OCI-LY7 (cell line): Measurements from ENCODE around the gene USP21. TPM values are rescaled to one million over a fixed set of nuclear protein-coding genes. Genes with fewer than 3 reads are reported as not detected.

Experiments used
- BruUV-seq: library from RNA; stranded (reverse); fragments of 400-500 nt; replicated peaks from 2 replicates; lab custom pipeline; 2021; lab: Mats Ljungman, UMichigan
- CTCF ChIA-PET: fragments of 300-600 bp; sonication (Branson Sonifier 250); formaldehyde crosslinking; loops from one replicate; lab custom pipeline; 2022; ENCODE audit warnings: antibody characterized with exemption; ENCODE audit not compliant: unreplicated experiment; lab: Charles Lee
- POLR2A ChIA-PET: fragments of 300-600 bp; sonication (Branson Sonifier 250); formaldehyde crosslinking; loops from one replicate; lab custom pipeline; 2022; ENCODE audit warnings: antibody characterized with exemption; lab: Charles Lee
- DNase-seq: peaks from one replicate; pipeline ENCODE4 v3.0.0-alpha.2; 2015; ENCODE audit warnings: low spot score
- H2AFZ ChIP-seq: fragments of 200-600 bp; sonication (generic), shearing (Covaris generic); 2 replicates; pipeline ENCODE4 v1.6.1; 2014; ENCODE audit warnings: mild to moderate bottlenecking, antibody characterized with exemption, low read length, moderate library complexity
- H3K27ac ChIP-seq: fragments of 200-600 bp; sonication (generic); 2 replicates; pipeline ENCODE4 v1.5.1; 2014; ENCODE audit warnings: mixed run types, low read depth, mild to moderate bottlenecking, moderate library complexity, low read length, inconsistent platforms; ENCODE audit not compliant: poor library complexity, severe bottlenecking
- H3K36me3 ChIP-seq: fragments of 200-600 bp; sonication (generic); 2 replicates; pipeline ENCODE4 v1.6.1; 2014; ENCODE audit warnings: mild to moderate bottlenecking, antibody characterized with exemption, low read length, moderate library complexity, mixed read lengths; ENCODE audit not compliant: insufficient read depth
- H3K4me1 ChIP-seq: fragments of 200-600 bp; sonication (generic); 2 replicates; pipeline ENCODE4 v1.5.1; 2014; ENCODE audit warnings: mild to moderate bottlenecking, low read length; ENCODE audit not compliant: insufficient read depth, poor library complexity, severe bottlenecking
- H3K4me2 ChIP-seq: fragments of 200-600 bp; sonication (generic); 2 replicates; pipeline ENCODE4 v1.6.1; 2014; ENCODE audit warnings: mild to moderate bottlenecking, low read length
- H3K4me3 ChIP-seq: fragments of 200-600 bp; sonication (generic); 2 replicates; pipeline ENCODE4 v1.5.1; 2014; ENCODE audit warnings: mild to moderate bottlenecking, low read depth, low read length; ENCODE audit not compliant: poor library complexity, severe bottlenecking
- H3K79me2 ChIP-seq: fragments of 200-600 bp; sonication (generic); 2 replicates; pipeline ENCODE4 v1.6.1; 2016; ENCODE audit warnings: low read depth, mild to moderate bottlenecking, low read length, moderate library complexity, mixed read lengths; ENCODE audit not compliant: insufficient read depth
- H3K9me2 ChIP-seq: fragments of 200-600 bp; sonication (generic); 2 replicates; pipeline ENCODE4 v1.6.1; 2016; ENCODE audit warnings: mild to moderate bottlenecking, low read length, mixed read lengths; ENCODE audit not compliant: insufficient read depth
- H3K9me3 ChIP-seq: fragments of 200-600 bp; sonication (generic); 2 replicates; pipeline ENCODE4 v1.6.1; 2014; ENCODE audit warnings: mild to moderate bottlenecking, mixed run types, low read length, mixed read lengths
- H4K20me1 ChIP-seq: fragments of 200-600 bp; sonication (generic); 2 replicates; pipeline ENCODE4 v1.6.1; 2014; ENCODE audit warnings: mild to moderate bottlenecking, antibody characterized with exemption, low read length, moderate library complexity, mixed read lengths; ENCODE audit not compliant: insufficient read depth
- CTCF ChIP-seq: fragments of 200-600 bp; sonication (generic); conservative IDR thresholded peaks from 2 replicates; pipeline ENCODE4 v1.5.1; 2014; ENCODE audit warnings: mild to moderate bottlenecking, antibody characterized with exemption, low read length, moderate library complexity, mixed read lengths
- EZH2phosphoT487 ChIP-seq: fragments of 200-600 bp; sonication (generic); IDR thresholded peaks from 2 replicates; pipeline ENCODE4 v1.6.1; 2018; ENCODE audit warnings: low read depth, borderline replicate concordance, mild to moderate bottlenecking, mixed run types, antibody characterized with exemption, low read length, moderate library complexity, mixed read lengths
- intact Hi-C: fragments of 100-400 bp; cut with micrococcal nuclease; formaldehyde crosslinking; loops from one replicate; pipeline ENCODE4 v1.10.0; 2022; ENCODE audit not compliant: unreplicated experiment
- total RNA-seq, 2 experiments: library from RNA; depleted of rRNA in 1 of 2; stranded (reverse); fragments of >200 nt in 1 of 2; shearing (Covaris generic) in 1 of 2; gene quantifications; 2 replicates each; pipeline ENCODE4 v1.2.3, GENCODE V29; 2014 to 2022

The USP21 gene
- total RNA-seq, 2 experiments from 2014 or later = 18.4 to 29.5 TPM

DNA sequence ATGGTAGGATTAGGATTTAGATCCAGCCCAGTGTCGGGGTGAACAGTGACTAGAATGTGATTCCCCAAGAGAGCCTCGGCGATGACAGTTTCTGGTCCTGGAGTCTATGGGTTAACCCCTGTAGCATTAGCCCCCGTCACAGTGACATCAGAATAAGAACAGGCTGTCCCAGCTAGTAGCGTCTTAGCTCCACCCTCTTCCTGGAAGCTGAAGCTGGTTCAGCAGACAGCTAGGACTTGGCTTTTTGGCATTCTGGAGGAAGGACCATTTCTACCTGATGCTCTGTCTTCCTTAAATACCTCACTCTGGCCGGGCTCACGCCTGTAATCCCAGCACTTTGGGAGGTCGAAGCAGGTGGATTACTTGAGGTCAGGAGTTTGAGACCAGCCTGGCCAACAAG lies 47.9 kb downstream of the USP21 start:
- ChIA-PET CTCF (no interaction called here), POLR2A (interaction anchor here (0.7 kb wide), 1 partner anchor 18 kb away, joined by 4 read pairs; the partner anchor contains the start of gene TOMM40L)
- no peak for DNase-seq
- Histone ChIP-seq H3K4me2 (no peak overlapping the region), H3K9me2 (no peaks in the 10 kb centered on the region), H4K20me1 (no peaks in the 10 kb centered on the region), H3K79me2 (peaks cover 4% of the 10 kb centered on the region; the same call in 1 of the 2 replicates), H3K27ac (no peak overlapping the region), H3K4me3 (no peak overlapping the region), H2AFZ (no peak overlapping the region), H3K9me3 (no peaks in the 10 kb centered on the region), H3K4me1 (peaks cover 26% of the 10 kb centered on the region), H3K36me3 (peaks cover 66% of the 10 kb centered on the region)
- TF ChIP-seq CTCF = no peak
- no peak for TF ChIP-seq EZH2phosphoT487
- BruUV-seq = no TSS peak
- intact Hi-C loops = no loop called here

DNA sequence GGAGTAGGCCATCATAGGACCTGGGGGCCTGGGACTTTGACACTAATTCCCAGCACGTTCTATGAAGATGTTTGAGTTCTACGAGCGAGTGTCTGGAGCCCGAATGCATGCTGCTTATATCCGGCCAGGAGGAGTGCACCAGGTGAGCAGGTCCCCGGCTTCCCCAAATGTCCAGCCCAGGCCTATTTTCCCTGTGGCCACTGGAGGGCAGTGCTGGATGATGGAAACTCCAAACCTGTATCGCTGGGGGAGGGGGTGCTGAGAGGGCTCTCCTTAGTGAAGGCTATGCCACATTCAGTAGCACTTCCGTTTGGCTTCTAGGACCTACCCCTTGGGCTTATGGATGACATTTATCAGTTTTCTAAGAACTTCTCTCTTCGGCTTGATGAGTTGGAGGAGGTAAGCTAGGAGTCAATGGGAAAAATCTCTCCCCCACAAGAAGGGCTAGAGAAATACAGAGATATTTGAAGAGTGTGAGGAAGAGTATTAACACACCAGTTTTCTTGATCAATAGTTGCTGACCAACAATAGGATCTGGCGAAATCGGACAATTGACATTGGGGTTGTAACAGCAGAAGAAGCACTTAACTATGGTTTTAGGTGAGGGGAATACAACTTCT lies 50.6 kb downstream of the USP21 start:
- ChIA-PET CTCF (interaction anchor here (0.6 to 2.0 kb wide), 2 partner anchors 13 to 16 kb away, joined by 4 to 8 read pairs; partner anchors contain the start of gene TOMM40L), POLR2A (no interaction called here)
- H3K9me3 ChIP-seq = no peaks in the 10 kb centered on the region
- peak; percentile 85 for DNase-seq
- no peak overlapping the region for H3K4me2 ChIP-seq
- H3K9me2 ChIP-seq = no peaks in the 10 kb centered on the region
- intact Hi-C loops = loop anchor here (1.0 kb wide), 1 partner anchor 15 kb away; no protein-coding TSS in a partner anchor
- H2AFZ ChIP-seq = no peak overlapping the region
- H3K4me3 ChIP-seq = no peak overlapping the region
- no peaks in the 10 kb centered on the region for H3K79me2 ChIP-seq
- H4K20me1 ChIP-seq = no peaks in the 10 kb centered on the region
- no TSS peak for BruUV-seq
- peak; percentile 96 for TF ChIP-seq CTCF
- no peak for TF ChIP-seq EZH2phosphoT487
- H3K36me3 ChIP-seq = peaks cover 78% of the 10 kb centered on the region
- H3K4me1 ChIP-seq = peaks cover 13% of the 10 kb centered on the region
- H3K27ac ChIP-seq = no peak overlapping the region

DNA sequence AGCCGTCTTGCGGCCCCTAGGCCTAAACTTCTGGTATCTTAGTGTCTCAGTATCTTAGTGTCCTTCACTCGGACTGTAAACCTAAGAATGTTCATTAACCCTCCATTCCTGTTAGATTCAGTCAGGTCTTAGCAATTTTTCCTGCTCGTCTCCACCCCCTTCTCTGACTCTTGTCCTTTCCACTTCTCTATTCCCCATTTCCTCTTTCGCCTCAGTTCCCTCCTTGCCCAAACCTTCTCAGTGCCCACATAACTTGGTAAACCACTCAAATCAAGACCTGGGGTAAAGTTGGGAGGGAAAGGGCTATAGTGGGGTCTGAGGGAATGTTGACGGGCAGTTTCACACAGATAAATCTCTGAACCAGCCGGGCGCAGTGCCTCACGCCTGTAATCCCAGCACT lies 55.1 kb downstream of the USP21 start:
- Histone ChIP-seq H3K27ac (no peak overlapping the region), H3K4me1 (peaks cover 41% of the 10 kb centered on the region), H3K79me2 (no peaks in the 10 kb centered on the region), H3K9me3 (no peaks in the 10 kb centered on the region), H3K9me2 (no peaks in the 10 kb centered on the region), H3K4me2 (no peak overlapping the region), H2AFZ (no peak overlapping the region), H3K36me3 (peaks cover 50% of the 10 kb centered on the region), H3K4me3 (no peak overlapping the region), H4K20me1 (no peaks in the 10 kb centered on the region)
- ChIA-PET CTCF (no interaction called here), POLR2A (interaction anchor here (0.7 kb wide), 2 partner anchors 11 to 438 kb away, joined by 3 to 4 read pairs; no protein-coding TSS in a partner anchor)
- intact Hi-C loops = no loop called here
- DNase-seq = no peak
- BruUV-seq = no TSS peak
- TF ChIP-seq CTCF (no peak), EZH2phosphoT487 (no peak)
